Subcutaneous adipose tissue (tissue), 4 donors: ENCODE results near the gene LRRC26. TPM values are rescaled to one million over a fixed set of nuclear protein-coding genes. Genes with fewer than 3 reads are reported as not detected.

Experiments
- total RNA-seq, 4 donors: library from RNA; depleted of rRNA; stranded (reverse); fragments of >200 nt; gene quantifications; one replicate each; pipeline ENCODE4 v1.1.0, GENCODE V29; 2016
- TF ChIP-seq, protein P1 (sequence below): fragments of 450-650 bp; IDR thresholded peaks from one replicate; pipeline ENCODE4 v1.5.1; 2016; ENCODE audit warnings: low read depth, mild to moderate bottlenecking, control low read depth, antibody characterized with exemption, moderate library complexity

LRRC26 gene
- total RNA-seq, 4 donors from 2014 or later, result not detected

DNA sequence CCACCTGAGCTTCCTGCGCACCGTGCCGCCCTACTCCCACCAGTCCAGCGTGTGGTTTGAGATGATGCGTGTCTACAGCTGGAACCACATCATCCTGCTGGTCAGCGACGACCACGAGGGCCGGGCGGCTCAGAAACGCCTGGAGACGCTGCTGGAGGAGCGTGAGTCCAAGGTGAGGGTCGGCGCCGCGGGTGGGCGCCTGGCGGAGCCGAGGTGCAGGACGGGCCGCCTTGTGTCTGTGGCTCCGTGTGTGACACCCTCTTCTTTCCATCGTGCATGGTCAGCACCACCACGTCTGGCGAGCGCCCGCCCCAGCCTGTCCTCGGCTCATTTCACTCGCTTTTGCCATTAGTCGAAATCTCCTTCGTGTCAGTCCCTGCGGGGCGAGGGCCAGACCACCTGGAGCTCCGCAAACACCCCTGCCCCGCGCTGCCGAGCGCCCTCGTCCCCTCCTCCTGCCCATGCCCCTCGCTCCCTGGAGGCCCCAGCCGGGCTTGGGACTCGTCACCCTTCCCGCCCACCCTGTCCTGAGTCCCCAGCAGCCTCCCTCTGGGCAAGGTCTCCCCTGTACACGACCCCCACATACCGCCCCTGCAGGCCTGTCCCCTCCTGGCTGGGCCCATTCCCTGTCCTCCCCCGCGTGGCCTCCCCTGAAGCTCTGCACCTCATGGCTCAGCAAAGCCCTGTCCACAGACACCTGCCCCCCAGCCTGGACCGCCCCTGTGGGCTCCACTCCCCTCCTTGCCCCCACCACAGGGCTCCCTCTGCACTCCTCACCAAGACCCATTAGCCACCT, 23.9 kb downstream of the LRRC26 start:
- TF ChIP-seq, protein P1, sequence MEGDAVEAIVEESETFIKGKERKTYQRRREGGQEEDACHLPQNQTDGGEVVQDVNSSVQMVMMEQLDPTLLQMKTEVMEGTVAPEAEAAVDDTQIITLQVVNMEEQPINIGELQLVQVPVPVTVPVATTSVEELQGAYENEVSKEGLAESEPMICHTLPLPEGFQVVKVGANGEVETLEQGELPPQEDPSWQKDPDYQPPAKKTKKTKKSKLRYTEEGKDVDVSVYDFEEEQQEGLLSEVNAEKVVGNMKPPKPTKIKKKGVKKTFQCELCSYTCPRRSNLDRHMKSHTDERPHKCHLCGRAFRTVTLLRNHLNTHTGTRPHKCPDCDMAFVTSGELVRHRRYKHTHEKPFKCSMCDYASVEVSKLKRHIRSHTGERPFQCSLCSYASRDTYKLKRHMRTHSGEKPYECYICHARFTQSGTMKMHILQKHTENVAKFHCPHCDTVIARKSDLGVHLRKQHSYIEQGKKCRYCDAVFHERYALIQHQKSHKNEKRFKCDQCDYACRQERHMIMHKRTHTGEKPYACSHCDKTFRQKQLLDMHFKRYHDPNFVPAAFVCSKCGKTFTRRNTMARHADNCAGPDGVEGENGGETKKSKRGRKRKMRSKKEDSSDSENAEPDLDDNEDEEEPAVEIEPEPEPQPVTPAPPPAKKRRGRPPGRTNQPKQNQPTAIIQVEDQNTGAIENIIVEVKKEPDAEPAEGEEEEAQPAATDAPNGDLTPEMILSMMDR, result no peak

DNA sequence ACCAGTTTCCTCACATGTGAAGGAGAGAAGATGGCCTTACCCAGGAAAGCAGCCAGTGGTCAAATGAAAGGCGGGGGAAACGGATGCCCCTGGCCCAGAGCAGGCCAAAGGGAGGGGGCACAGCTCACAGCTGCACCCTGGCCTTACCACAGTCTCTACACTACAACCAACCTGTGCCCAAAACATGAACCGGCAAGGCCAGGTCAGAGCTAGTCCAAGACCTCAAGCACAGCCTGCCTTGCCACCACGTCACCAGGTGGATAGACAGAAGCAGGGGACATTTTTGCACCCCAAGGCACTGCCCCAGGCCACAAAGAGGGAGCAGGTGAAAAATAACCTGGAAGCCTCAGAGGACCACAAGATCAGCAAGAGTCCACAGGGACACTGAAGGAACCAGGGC, 26.4 kb downstream of the LRRC26 start:
- TF ChIP-seq, protein P1, result no peak

DNA sequence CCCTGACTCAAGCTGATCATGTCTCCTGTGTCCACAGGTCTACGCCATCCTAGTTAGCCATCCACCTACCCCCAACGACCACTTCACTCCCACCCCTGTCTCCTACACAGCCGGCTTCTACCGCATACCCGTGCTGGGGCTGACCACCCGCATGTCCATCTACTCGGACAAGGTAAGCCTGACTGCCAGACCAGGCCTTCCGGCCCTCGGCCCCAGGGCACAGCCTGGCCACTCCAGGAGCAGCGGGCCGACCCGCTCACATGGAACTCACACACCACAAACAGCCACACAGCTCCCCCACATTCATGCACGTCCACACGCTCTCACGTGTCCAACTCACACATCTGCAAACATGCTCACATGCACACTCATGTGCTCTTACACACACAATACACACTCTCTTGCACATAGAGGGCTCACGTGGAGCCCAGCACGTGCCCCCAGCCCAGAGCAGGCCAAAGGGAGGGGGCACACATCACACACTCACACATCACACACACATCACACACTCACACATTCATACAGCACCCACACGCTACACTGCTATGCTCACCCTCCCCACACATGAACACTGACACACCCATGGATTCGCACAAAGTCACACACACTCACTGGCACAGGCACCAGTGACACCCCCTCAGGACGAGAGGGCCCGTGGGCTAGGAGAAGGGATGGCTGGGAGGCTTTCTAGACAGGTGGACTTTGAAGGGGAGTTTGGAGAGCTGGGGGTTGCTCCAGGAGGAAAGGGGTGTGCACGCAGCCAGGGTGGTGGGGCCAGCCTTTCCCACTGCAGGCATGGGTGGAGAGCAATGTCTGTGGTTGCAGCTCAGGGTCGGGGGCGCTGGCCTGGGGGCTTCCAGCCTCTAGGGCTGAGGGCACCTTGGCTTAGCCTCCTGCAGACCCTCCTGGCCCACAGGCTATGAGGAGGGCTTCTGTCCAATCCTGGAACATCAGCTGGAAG, 27.6 kb downstream of the LRRC26 start:
- TF ChIP-seq, protein P1, result no peak

DNA sequence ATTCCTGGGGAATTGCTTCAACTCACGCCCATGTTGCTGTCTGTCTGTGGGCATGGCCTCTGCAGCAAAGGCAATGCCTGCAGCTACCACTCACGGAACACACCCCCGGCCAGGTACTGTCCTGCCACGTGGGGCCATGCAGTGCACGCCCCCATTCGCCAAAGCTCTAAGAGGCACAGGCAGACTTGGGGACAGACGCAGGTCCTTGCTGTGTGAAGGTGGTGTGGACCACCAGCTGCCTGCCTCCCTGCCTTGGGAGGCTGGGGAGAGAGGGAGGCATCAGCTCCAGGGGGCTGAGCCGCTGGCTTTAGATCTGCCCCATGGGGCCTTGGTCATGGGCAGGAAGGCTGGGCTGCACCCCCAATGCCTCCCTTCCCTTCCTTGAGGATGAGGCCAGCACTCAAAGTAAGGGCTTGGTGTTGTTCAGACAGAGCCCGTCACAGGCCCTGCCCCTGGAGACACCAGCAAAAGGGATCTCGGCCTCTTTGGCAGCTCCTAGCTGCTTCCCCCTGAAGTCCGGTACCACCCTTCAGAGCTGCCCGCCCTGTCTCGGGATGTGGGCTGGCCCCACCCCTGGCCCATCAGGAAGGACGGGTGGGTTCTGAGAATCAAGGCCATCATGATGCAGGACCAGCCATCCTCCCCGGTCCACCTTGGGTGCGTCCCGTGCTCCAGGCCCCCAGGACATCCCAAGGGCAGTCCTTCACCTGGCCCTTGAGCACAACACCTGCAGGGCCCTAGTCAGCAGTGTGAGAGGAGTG, 28.6 kb downstream of the LRRC26 start:
- TF ChIP-seq, protein P1, result no peak

DNA sequence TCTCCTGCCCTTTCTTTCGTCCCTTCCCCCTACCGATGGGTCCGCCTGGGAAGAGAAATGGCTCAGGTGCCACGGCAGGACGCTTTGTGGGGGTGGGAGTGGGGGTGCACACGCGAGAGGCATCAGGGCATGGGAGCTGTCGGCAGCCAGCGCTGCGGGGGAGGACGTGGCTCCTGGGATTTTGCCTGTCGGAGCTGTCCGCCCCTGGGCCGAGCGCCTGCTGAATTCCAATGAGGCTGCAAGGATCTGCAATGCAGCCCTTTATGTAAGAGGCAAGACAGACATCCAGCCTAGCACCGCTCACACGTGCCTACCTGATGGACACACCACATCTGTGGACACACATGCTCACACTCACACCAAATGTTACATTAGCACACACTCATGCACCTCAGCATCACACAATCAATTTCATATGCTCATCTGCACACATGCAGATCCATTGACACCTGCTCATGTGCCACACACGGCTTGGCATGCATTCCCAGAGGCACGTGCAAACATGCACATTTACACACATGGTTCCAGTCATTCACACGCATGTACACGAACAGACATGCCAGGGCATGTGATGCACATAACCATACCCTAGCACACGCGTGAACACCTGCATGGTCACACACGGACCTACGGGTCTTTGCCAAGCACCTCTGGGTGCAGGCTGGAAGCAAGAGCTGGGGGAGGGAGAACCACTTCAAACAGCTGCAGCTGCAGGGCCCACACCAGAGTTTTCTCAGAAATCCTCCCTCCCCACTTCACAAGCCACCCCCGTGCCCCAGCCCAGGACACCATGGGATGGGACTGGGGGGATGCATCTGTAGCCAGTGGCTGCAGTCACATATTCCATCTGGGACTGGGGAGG, 29.5 kb downstream of the LRRC26 start:
- TF ChIP-seq, protein P1, result no peak

DNA sequence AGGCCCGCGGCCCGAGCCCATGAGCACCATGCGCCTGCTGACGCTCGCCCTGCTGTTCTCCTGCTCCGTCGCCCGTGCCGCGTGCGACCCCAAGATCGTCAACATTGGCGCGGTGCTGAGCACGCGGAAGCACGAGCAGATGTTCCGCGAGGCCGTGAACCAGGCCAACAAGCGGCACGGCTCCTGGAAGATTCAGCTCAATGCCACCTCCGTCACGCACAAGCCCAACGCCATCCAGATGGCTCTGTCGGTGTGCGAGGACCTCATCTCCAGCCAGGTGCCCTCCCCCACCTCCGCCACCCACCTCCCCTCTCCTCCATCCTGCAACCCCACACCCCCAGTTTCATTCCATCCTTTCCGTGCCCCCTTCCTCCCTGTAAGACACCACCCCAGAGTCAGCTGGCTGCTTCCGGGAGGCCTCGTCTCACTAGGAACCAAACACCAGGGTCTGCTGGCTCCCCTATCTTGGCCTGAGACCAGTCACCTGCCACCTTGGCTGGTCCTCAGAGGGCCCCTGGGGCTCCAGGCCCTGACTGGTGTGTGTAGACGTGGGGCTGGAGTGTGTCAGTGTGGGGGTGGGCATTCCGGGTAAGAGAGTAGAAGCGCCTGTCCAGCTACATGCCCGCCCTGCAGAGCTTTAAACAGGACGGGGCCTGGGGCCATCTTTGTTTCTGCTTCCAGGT, 30.2 kb downstream of the LRRC26 start:
- TF ChIP-seq, protein P1, result no peak
